Stimulated activated CD8-positive, alpha-beta memory T cell treated with anti-CD3 and anti-CD28 coated beads, Interleukin-4, amount 100 ng/mL, for 48 hours (primary cell): ENCODE results near the gene WDR27.
"Not testable (repeated sequence)": the region's sequence is repeated elsewhere in the genome, so short reads cannot be mapped to it uniquely, and the experiment has no call there.

ENCODE experiments used
- DNase-seq: peaks from one replicate; pipeline ENCODE4 v3.0.0-alpha.2; 2020

WDR27 gene

DNA sequence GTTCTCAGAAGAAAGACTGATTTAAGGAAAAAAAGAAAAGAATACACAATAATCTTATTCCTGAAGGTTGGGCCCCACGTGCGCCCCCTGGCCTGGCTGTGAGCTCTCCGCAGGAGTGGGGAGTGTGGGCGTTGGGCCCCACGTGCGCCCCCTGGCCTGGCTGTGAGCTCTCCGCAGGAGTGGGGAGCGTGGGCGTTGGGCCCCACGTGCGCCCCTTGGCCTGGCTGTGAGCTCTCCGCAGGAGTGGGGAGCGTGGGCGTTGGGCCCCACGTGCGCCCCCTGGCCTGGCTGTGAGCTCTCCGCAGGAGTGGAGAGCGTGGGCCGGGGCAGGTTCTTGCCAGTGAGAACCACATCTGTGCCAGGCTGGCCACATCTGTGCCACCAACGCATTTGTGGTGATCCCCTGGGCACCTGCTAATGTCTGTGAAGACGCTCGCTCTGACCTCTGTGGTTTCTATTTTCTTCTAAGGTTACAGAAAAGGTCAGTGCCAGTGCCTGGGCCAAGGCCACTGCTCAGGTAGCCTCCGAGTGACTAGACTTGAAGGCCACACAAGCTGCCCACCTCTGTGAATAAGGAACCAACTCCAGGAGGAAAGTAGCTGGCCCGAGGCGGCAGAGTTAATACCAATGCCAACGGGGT lies 41.0 kb downstream of the WDR27 start:
- no peak for DNase-seq

DNA sequence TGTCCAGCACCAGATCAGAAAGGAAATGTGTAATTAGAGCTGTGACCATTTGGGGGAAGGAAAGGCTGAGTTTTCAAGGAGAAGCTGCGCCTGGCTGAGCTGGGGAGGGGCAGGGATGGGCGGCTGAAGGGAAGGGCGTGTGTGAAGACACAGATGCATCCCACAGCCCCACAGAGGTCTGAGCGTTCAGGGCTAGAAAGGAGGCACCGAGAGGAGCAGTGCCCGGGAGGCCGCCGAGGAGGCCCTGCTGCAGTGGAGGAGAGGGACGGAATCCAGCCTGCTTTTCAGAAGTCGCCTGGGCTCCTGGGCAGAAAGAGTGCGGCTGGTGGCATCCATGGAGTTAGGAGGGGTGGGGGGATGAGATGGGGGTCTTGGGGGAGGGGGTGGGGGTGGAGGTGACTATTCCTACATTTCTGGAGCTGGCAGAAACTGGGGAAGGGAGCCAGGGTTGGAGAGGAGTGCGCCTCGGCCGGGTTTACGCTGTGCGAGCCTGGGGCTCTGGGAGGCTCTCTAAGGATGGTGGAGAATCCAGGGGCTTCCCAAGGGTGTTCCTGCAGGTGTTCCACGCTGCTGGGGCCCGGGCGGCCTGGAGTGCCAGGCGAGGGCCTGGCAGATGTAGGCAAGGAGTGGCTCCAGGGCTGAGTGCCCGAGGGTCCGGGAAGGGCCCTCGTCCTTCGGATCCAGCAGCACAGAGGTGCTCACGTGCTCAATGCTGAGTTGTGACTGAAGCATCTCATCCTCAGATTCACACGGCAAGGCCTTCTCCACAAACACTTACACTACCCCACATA lies 41.8 kb downstream of the WDR27 start:
- no peak for DNase-seq

DNA sequence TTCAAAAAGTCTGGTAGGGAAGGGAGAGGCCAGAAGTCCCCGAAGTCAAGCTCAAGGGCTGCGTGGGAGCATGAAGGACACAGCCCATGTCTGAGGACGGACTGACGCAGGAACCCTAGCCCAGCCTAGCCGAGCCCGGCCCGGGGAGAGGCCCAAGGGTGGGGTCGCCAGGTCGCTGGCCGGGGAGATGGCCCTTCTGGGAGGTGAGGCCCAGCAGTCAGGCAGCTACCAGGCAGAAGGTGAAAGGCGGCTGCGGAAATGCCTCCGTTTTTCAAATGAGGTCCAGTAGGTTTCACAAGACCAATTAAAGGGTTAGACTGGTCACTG lies 44.6 kb downstream of the WDR27 start:
- no peak for DNase-seq

DNA sequence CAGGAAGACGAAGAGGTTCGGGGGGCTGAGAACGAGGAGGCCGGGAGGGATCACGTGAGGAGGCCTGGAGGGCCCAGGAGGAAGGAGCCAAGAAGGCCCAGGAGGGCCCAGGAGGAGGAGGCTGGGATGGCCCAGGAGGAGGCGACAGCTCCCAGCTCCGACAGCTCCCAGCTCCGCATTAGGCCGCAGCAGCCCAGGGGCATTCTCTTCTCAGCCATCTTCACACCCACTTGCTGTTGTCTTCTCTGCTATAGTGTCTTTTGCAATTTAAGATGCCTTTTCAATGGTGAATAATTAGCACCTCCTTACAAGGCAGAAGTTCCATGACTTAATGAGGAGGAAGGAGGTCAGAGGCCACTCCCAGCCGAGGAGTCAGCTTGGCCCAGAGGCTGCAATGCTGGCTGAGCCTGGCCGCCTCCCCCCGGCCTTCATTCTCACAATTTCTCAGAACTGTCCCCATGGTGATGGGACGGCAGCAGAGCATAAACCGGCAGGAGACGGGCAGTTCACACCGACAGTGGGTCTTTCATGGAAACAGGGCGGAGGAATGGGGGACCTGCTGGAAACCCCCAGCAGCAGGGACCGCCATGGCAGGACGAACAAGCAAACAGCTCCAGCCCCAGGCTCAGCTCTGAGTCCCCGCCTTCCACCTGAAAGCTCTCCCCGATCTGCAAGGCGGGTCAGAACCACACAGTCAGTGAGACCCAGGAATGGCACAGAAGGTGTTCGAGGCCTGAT lies 45.1 kb downstream of the WDR27 start:
- DNase-seq = no peak

DNA sequence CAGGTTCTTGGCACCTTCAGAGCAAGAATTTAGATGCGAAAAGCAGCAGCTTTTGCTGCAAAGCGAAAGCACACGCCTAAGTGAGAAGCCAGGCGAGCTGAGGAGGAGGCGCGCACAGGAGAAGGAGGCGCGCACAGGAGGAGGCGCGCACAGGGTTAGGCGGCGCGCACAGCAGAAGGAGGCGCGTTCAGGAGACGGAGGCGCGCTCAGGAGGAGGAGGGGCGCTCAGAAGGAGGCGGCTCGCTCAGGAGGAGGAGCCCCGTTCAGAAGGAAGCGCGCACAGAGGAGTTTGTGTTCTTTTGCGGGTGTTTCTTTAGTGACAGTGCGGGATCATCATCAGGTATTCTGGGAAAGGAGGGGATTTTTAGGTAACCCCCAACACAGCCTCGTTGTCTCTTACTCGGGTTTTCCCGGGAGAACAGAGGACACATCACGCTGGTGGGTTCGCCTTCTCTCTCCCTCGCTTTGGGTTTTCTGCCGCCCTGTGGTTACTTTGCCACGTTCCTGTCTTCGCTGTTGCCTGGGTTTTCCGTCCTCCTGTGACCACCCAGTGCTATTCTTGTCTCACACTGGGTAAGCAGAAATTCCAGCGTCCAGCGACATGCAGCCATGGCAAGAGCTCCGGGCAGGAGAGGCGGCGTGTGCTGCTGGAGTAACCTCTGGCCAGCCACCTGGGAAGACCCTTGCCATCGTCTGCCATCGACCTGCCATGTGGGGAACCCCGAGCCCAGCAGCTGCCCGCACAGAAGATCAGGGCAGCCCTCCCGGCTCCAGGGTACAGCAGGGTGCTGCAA lies 47.0 kb downstream of the WDR27 start:
- peak; percentile 64 for DNase-seq

DNA sequence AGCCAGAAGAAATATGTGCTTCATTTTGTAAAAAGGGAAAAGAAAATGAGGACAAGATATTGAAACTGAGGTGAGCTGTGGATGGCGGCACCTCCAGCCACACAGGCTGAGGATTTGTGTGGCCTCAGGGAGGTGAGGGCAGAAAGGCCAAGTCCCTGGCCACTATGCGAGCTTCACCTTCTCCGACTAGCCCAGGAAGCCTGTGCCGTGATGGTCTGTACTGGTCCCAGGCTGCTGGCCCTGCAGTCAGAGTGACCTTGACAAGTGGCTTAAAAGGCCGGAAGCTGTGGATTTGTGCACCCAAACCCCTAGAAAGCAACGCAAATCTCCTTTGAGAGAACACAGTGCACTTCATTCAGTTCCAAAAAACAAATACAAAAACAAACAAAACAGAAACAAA lies 48.1 kb downstream of the WDR27 start:
- no peak for DNase-seq

DNA sequence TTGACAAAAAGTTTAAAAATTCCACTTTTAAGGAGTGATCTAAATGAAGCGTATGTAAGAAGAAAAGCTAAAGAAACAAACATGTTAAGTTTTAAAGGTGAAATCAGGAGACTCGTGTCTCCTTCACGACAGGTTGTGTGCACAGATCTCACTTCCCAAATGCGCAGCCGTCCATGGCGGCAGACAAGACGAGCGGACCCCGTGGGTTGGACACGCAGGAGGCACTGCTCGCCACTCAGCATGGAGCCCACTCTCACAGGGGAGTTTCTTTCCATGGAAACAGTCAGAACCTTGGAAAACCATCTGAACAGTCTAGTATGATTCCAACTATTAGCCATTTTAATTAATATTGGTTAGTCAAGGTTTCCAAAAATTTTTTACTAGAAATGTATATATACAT lies 48.9 kb downstream of the WDR27 start:
- DNase-seq = no peak

DNA sequence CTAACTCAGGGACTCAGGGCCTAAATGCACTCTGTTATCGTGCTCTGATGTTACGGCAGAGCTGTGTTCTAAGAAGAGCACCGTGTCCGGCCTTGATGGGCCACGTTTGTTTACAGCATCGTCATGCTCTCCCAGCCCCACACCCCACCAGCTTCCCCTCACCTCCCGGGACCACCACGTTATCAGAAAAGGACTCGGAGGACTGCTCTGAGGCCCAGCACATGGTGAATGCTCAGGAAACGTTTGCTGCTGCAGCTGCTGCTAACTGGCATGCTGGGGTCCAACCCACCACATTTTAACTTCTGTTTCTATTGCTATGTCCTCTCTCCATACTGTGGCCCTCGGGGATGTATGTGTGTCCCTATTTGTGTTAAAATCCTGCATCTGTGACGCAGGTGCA lies 50.3 kb downstream of the WDR27 start:
- DNase-seq = no peak

DNA sequence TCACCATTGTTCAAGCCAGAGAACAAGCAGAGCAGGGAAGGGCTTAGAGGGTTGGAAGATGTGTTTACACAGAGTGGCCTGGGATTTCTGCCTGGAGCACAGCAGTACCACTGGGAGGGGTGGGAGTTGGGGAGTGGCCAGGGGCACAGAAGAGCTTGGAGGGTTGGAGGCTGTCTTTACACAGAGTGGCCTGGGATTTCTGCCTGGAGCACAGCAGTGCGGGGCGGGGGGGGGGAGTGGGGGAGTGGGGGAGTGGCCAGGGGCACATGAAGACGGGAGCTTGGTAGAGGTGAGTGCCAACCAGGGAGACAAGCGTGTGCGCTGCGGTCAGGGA lies 50.9 kb downstream of the WDR27 start:
- no peak for DNase-seq

DNA sequence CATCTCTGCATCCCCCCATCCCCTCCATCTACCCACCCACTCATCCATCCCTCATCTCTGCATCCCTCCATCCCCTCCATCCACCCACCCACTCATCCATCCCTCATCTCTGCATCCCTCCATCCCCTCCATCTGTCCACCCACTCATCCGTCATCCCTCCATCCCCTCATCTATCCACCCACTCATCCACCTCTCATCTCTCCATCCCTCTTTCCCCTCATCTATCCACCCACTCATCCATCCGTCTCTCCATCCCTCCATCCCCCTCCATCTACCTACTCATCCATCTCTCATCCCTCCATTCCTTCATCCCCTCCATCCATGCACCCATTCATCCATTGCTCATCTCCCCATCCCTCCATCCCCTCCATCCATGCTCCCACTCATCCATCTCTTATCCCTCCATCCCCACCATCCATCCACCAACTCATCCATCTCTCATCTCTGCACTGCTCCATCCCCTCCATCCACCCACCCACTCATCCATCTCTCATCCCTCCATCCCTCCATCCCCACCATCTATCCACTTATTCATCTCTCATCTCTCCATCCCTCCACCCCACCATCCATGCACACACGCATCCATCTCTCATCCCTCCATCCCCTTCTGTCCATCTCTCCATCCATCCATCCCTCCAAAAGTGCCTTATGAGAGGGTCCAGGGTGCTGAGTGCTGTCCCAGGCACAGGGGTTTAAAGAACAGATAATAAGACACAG lies 51.4 kb downstream of the WDR27 start:
- no peak for DNase-seq

DNA sequence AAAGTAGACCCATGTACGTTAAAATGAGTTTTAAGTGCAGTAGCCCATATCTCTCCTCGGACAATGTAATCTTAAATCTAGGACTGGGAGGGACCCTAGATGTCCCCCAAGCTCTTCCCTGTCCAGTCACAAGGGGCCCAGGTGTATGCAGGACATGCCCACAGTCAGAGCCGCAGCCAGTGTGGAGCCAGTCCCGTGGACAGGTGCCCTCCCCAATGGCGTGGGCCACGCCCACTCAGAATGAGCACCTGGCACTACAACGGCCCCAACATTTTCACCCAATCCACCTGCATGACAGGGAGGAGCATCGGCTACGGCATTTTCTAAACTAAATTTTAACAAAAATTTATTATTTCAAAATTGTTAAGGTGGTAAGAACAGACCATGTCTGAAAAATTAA lies 53.2 kb downstream of the WDR27 start:
- no peak for DNase-seq

DNA sequence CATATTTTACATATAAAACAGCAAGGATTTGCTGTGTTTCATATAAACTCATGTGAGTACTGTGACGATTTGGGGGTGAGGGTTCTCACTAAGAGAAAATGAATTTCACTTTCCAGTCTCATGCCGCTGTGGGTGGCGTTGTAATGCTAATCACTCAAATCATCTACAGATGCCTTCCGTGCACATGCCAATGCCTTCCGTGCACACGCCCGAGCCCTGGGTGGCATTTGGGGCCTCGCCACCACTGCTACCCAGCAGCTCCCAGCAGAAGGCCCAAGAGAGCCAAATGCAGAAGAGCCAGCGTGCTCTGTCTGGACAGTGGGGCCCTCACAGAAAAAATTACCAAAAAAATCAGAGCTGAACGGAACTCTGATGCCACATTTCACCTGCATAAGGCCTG lies 53.7 kb downstream of the WDR27 start:
- no peak for DNase-seq

DNA sequence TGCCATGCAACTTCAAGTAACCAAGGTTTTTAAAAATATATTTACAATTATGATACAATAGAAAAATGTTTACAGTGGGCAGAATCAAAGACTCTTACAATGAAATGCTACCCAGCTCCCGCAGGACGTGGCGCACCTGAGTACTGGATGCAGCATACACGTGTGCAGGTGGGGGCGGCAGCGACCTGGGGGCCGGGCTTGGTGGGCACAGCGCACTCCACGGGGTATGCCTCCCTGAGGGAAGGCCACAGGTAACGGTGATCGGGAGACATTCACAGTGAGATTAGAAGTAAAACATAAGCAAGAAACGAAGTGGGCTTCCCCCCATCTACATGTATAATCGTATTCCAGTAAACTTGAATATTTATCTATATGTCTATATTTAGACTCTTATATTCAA lies 54.2 kb downstream of the WDR27 start:
- no peak for DNase-seq

DNA sequence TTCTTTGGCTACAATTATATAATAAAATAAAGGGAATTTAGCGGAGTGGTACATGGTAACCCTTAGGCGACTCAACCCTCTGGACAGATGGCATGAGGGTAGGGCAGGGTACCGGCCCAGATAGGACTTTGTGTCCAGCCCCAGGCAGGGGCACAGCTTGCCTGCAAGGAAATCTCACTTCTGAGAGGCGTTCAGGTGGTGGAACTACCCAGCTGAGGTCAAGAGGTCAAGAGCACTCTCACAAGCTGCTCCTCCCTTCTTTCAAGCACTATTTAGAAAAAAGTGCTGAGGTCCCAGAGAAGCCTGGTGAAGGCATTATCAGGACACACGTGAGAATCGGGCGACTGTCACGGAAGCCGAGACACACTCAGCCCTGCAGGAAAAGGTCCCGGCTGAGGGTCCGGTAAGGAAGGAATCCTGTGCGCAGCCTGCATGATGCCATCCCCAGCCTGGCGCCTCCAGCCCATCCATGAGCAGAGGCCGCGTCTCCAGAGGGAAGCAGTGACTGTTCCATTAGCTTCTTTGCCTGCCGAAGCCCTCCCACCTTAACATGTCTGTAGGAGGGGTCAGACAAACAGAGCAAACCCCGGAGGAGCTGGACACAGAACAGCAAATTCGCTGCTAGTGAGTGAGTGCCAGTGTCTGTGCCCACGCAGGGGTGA lies 54.8 kb downstream of the WDR27 start:
- DNase-seq = no peak

DNA sequence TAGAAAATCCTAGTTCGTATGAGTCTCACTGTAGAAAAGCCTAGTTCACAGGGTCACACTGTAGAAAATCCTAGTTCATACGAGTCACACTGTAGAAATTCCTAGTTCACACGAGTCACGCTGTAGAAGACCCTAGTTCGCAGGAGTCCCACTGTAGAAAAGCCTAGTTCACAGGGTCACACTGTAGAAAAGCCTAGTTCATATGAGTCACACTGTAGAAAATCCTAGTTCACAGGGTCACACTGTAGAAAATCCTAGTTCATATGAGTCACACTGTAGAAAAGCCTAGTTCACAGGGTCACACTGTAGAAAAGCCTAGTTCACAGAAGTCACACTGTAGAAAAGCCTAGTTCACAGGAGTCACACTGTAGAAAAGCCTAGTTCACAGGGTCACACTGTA lies 56.4 kb downstream of the WDR27 start:
- not testable (repeated sequence) for DNase-seq

DNA sequence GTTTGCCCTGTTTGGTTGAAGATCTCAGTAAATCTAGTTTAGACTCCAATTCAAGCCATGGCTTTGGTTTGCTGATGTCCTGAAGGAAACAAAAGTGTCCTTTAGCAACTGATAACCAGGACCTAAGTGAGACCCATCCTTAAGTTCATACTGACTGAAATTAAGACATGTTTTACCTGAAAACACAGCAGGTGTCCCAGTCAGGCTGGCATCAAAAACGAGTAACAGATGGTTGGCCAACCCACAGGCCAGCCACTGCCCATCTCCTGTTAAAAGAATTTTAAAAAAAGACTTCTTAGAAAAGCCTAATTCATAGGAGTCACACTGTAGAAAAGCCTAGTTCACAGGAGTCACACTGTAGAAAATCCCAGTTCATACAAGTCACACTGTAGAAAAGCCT lies 58.3 kb downstream of the WDR27 start:
- DNase-seq = no peak

DNA sequence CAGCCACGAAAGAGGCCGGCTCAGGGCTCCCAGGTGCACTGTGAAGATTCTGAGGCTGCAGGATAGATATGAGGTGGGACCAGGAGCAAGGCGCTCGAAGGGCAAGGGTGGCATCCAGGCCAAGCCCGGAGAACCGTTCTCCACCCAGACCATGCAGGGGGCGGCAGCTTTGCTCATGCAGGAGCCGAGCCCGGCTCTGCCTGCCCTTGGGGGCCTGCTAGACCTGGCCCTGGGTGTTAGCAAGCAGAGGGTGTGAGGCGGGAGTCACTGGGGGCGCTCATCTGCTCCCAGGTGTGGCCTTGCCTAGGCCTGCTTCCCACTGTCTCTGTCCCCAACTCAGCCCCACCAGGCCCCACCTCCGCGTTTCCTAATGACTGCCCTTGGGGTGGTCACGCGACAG lies 59.4 kb downstream of the WDR27 start:
- no peak for DNase-seq

DNA sequence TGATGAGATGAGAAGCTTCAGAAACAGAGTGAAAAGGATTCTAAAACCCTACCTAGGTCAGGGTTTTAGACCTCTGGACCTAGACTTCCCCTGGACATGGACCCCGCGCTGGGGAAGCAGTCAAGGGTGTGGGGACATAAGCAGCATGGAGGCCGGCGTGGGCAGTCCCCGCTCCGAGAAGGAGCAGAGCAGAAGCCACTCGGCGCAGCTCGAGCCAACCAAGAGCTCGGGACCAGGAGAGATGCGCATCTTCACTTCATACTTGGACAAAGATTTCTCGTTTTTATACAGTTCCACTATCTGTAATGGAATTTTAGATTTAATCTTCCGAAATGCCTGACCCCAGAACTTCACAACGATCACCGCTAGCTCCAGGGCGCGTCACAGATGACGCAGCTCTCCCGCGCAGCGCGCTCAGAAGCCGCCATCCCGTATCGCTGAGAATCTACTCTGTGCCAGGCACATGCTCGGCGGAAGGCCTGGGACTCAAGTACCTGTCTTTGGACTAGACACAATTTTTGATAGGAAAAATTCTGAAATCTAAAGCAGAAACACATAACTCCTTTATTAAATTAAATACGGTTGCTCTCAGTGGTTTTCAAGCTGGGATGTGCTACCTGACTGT lies 60.3 kb downstream of the WDR27 start:
- no peak for DNase-seq

DNA sequence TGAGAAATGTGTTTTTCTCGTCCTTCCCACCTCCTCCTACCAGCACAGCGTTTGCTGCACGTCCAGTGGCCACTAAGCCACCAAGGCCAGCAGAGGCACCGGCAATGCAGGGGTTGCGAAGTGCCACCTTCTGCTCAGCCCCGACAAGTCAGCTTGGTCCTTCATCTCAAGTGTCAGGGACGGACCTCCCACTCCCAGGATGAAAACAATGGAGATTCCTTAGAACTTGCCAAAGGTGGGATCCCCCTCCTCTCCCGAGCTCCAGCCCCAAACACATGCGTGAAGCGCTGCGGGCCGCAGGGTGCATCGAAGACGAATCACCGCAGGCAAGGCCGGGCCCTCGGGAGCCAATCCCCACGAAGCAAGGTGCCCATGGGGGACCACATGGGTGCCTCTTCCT lies 60.8 kb downstream of the WDR27 start:
- DNase-seq = no peak

DNA sequence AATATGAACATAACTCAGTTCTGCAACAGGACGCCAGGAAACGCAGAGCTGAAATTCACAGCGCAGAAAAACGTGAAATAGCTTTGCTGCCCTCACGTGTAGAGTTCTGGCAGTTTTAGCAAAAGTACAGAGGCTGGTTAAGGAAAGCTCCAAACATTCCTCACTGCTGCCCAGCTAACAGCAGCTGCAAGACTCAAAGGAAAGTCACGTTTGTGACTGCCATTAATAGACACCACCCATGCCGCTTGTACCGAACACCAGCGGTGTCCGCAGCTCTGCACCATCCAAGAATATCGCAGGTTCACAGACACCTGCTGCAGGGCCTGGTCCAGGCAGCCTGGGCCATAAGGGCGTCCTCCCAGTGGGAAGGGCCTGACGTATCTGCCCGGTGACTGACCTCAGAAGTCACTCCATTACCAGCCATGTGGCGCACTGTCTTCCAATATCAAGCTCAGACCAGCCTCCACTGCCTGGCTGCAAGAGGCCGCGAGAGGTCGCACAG lies 61.4 kb downstream of the WDR27 start:
- no peak for DNase-seq

DNA sequence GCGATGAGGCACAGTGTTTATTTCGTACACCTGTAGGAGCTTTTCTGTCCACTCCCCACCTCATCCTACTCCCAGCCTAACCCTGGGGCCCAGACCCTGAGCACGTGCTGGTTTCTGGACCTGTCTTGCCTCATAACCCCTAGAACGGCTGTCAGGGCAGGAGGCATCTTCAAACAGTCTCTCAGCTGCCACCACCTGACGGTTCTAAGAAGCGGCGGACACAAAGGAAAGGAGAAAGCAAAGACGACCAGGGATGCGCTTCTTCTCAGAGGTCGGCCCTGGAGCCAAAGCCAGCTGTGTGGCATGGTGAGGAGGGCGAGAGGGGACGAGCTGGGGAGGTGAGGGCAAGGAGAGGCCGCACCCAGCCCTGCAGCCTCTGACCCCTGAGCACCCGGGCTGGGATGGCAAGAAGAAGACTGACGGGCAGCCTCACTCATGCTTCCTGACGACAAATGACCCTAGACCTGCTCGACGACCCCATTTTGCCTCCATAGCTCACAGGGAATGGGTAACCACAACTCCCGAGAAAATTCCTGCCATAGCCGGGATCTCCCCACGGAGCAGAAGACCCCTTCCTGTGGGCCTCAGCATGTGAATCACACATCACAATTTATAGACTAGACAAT lies 62.1 kb downstream of the WDR27 start:
- no peak for DNase-seq
